ENCODE measurements around the gene MAP3K4. TPM values are rescaled to one million over a fixed set of nuclear protein-coding genes. Genes with fewer than 3 reads are reported as not detected.

The MAP3K4 gene
- total and polyA plus RNA-seq, 2 of the 8 experiments (the other 6 are each of a cell fraction or from before 2014, with no cell fraction given) = 16.6 to 51.6 TPM

GRCh38 chr6:161130541-161130940, 139.0 kb downstream of the MAP3K4 start:
- Histone ChIP-seq H3K4me2 (ENCODE audit: insufficient read depth in 1 of 2, low read depth in 2 of 2, low read length in 2 of 2) (no peak overlapping the region), H3K36me3 (ENCODE audit: control insufficient read depth in 2 of 4, insufficient read depth in 4 of 4, low read length in 3 of 4) (peaks cover 0 to 55% (median 21%) of the 10 kb centered on the region in 4 experiments; a peak in 5 of 8 replicates), H3K14ac (ENCODE audit: insufficient read length) (no peak overlapping the region), H3K23me2 (ENCODE audit: low read depth, low read length) (no peaks in the 10 kb centered on the region), H3K79me2 (ENCODE audit: control insufficient read depth in 1 of 2, insufficient read depth in 2 of 2, low read length in 2 of 2) (no peaks in the 10 kb centered on the region), H2BK12ac (ENCODE audit: low read depth, low read length) (no peak overlapping the region), H4K5ac (ENCODE audit: insufficient read length, low read depth, low read length) (no peak overlapping the region), H3K27me3 (replicated peaks in 1 of 4; ENCODE audit: control insufficient read depth in 3 of 4, extremely low read depth in 1 of 4, insufficient read depth in 3 of 4, low read length in 3 of 4) (no peaks in the 10 kb centered on the region), H4K20me1 (replicated peaks in 1 of 2; ENCODE audit: control insufficient read depth in 1 of 2, insufficient read depth in 2 of 2, low read length in 2 of 2) (peaks cover 0 to 2% of the 10 kb centered on the region in 2 experiments), H2AK5ac (ENCODE audit: low read depth, low read length) (no peak overlapping the region), H2BK15ac (ENCODE audit: low read length) (no peak overlapping the region), H3K9ac (replicated peaks in 1 of 4; ENCODE audit: extremely low read depth in 1 of 4, low read depth in 3 of 4, low read length in 3 of 4) (no peak overlapping the region), H3K23ac (ENCODE audit: insufficient read length) (no peak overlapping the region), H4K8ac (ENCODE audit: extremely low read depth, insufficient read depth, low read length) (no peak overlapping the region), H3K4me1 (replicated peaks in 1 of 4; ENCODE audit: control insufficient read depth in 3 of 4, insufficient read depth in 4 of 4, low read length in 3 of 4) (no peaks in the 10 kb centered on the region), H3K4ac (replicated peaks; ENCODE audit: insufficient read length, low read depth, low read length) (no peak overlapping the region), H3K27ac (ENCODE audit: low read depth, low read length) (no peak overlapping the region), H4K91ac (replicated peaks; ENCODE audit: insufficient read length, low read length) (no peak overlapping the region), H2BK20ac (ENCODE audit: low read length) (no peak overlapping the region), H3K9me3 (ENCODE audit: insufficient read depth in 2 of 2, low read depth in 1 of 2, low read length in 1 of 2) (peaks cover 28 to 32% of the 10 kb centered on the region in 2 experiments), H3K18ac (ENCODE audit: extremely low read depth, low read length) (no peak overlapping the region), H3K4me3 (ENCODE audit: extremely low read depth in 1 of 4, insufficient read depth in 2 of 4, low read depth in 3 of 4, low read length in 4 of 4) (no peak overlapping the region), H2AFZ (ENCODE audit: low read length) (no peak overlapping the region), H3K79me1 (ENCODE audit: low read depth, low read length) (no peaks in the 10 kb centered on the region; the same call in 1 of the 2 replicates), H2BK120ac (replicated peaks; ENCODE audit: low read depth, low read length) (no peak overlapping the region), H3K56ac (replicated peaks; ENCODE audit: insufficient read length, low read depth, low read length) (no peak overlapping the region), H2BK5ac (ENCODE audit: low read depth, low read length) (no peak overlapping the region)
- DNase-seq (ENCODE audit: low read depth in 1 of 2, low spot score in 2 of 2) = no peak
- FAIRE-seq = no peak
- WGBS, 2 experiments (ENCODE audit: extremely low coverage in 1 of 2, insufficient coverage in 1 of 2, insufficient read length in 1 of 2, insufficient replicate concordance in 2 of 2, low coverage in 1 of 2, low lambda C conversion rate in 2 of 2, missing lambda C conversion rate in 1 of 2) = 93% methylated on average over 7 of the region's 7 CpGs; no CpG with 5 or more reads in 1 of the 2 experiments
- ChIA-PET CTCF (ENCODE audit: partially characterized antibody) (interaction anchor here (0.5 to 2.3 kb wide), 3 partner anchors 15 to 578 kb away, joined by 3 to 5 read pairs (median 3); no protein-coding TSS in a partner anchor), POLR2A (ENCODE audit: partially characterized antibody) (no interaction called here)
- TF ChIP-seq SAP30 (IDR thresholded peaks at IDR 0.05; ENCODE audit: insufficient read depth, insufficient replicate concordance, low read length) (no peak), JUN (IDR thresholded peaks at IDR 0.05; ENCODE audit: low read depth, low read length) (no peak), POLR2AphosphoS5 (IDR thresholded peaks at IDR 0.05; ENCODE audit: low read depth, low read length) (no peak; the same call in 1 of the 2 replicates), KDM1A (IDR thresholded peaks at IDR 0.05; ENCODE audit: borderline replicate concordance, low read length) (no peak), YY1 (IDR thresholded peaks at IDR 0.05; ENCODE audit: low read depth, low read length) (no peak), JUND (IDR thresholded peaks at IDR 0.05; ENCODE audit: low read length) (no peak), RFX5 (IDR thresholded peaks at IDR 0.05; ENCODE audit: borderline replicate concordance, low read depth, low read length) (no peak), RXRA (IDR thresholded peaks at IDR 0.05; ENCODE audit: insufficient read depth, low read depth, low read length) (no peak), RAD21 (IDR thresholded peaks at IDR 0.05 in 1 of 2, conservative IDR thresholded peaks at IDR 0.05 in 1 of 2; ENCODE audit: low read depth in 2 of 2, low read length in 2 of 2) (no peak), CREB1 (IDR thresholded peaks at IDR 0.05) (no peak), CBX8 (IDR thresholded peaks at IDR 0.05; ENCODE audit: borderline replicate concordance, low read depth, low read length) (no peak), POU5F1 (IDR thresholded peaks at IDR 0.05; ENCODE audit: low read depth, low read length) (no peak), TEAD4 (IDR thresholded peaks at IDR 0.05; ENCODE audit: low read depth, low read length) (no peak), TBP (IDR thresholded peaks at IDR 0.05; ENCODE audit: low read depth, low read length) (no peak), EGR1 (IDR thresholded peaks at IDR 0.05; ENCODE audit: borderline replicate concordance, low read depth, low read length) (no peak)
